Heart right ventricle (tissue), 16 donors: ENCODE measurements around the gene GPAT2. TPM values are rescaled to one million over a fixed set of nuclear protein-coding genes. Genes with fewer than 3 reads are reported as not detected.
"Not testable (repeated sequence)": the region's sequence is repeated elsewhere in the genome, so short reads cannot be mapped to it uniquely, and the experiment has no call there.

ENCODE experiments used
- ATAC-seq, 8 donors: fragments of 200-7000 bp; cut with Tn5 transposase; one replicate each; pipeline ENCODE4 v1.9.1; 2020; ENCODE audit warnings: mild to moderate bottlenecking in 8 of 8, moderate library complexity in 8 of 8, moderate number of reproducible peaks in 1 of 8
- DNase-seq, 2 donors: peaks; one replicate each; pipeline ENCODE4 v3.0.0-alpha.2; 2020
- H3K27ac ChIP-seq, 10 donors: fragments of 200-600 bp; sonication (generic) in 2 of 10; one replicate each; pipeline versions ENCODE4 v1.5.0 to v1.8.0; 2020 to 2022; ENCODE audit warnings: mild to moderate bottlenecking in 3 of 10
- H3K27me3 ChIP-seq, 7 donors: fragments of 200-600 bp; one replicate each; pipeline ENCODE4 v1.8.0; 2021 to 2022; ENCODE audit warnings: mild to moderate bottlenecking in 2 of 7
- H3K36me3 ChIP-seq, 9 donors: fragments of 200-600 bp; sonication (generic) in 1 of 9; one replicate each; pipeline versions ENCODE4 v1.5.0 to v1.8.0; 2020 to 2022; ENCODE audit warnings: mild to moderate bottlenecking in 2 of 9
- H3K4me1 ChIP-seq, 9 donors: fragments of 200-600 bp; sonication (generic) in 1 of 9; one replicate each; pipeline versions ENCODE4 v1.5.0 to v1.8.0; 2020 to 2022; ENCODE audit warnings: mild to moderate bottlenecking in 4 of 9
- H3K4me3 ChIP-seq, 10 donors: fragments of 200-600 bp; sonication (generic) in 2 of 10; one replicate each; pipeline versions ENCODE4 v1.5.0 to v1.8.0; 2020 to 2022; ENCODE audit warnings: mild to moderate bottlenecking in 7 of 10, moderate library complexity in 2 of 10
- H3K9me3 ChIP-seq, 11 donors: fragments of 200-600 bp in 10 of 11; sonication (generic) in 2 of 11; one replicate each; pipeline versions ENCODE4 v1.5.0 to v1.8.0; 2013 to 2022; ENCODE audit warnings: mild to moderate bottlenecking in 2 of 11, control low read depth in 1 of 11, moderate library complexity in 1 of 11
- WGBS, 2 donors: extraction: QIAGEN DNeasy Blood & Tissue Kit; methylation state at CpG; one replicate each; pipeline ENCODE4 v1.1.7; 2013; ENCODE audit warnings: inconsistent platforms in 1 of 2; 5-methylcytosine and 5-hydroxymethylcytosine counted together
- intact Hi-C, 10 donors: fragments of 100-400 bp; cut with DNase I; formaldehyde crosslinking; loops; one replicate each; pipeline versions ENCODE4 v1.11.1 to v1.14.2; 2022
- polyA plus RNA-seq, 2 donors: library from polyadenylated mRNA; stranded (reverse); fragments of 200-250 nt; gene quantifications; one replicate each; pipeline ENCODE4 v1.2.3, GENCODE V29; 2013
- total RNA-seq, 10 donors: library from RNA; stranded (reverse); fragmentation: NEBNext Ultra II Directional in 3 of 10; extraction: Animal tissue kit (Norgen Biotek cat#: 25700) in 3 of 10; gene quantifications; one replicate each; pipeline versions ENCODE4 v1.2.1 to v1.2.4, GENCODE V29; 2021 to 2023
- TF ChIP-seq, protein P1 (sequence below), 9 donors: fragments of 200-600 bp; sonication (generic) in 2 of 9; IDR thresholded peaks; one replicate each; pipeline versions ENCODE4 v1.5.0 to v1.8.0; 2021 to 2022; ENCODE audit warnings: antibody characterized with exemption in 9 of 9, mild to moderate bottlenecking in 5 of 9, moderate library complexity in 1 of 9
- donor health status: Arrhythmogenic right ventricular cardiomyopathy.
- donor health status: ischemic (EF 13 %, LVEDD 7.1; RV severe dilation, severe dysfunction).
- donor health status: healthy with polysubstance abuse.
- donor health status: DM: no; HTN: yes; CAD: no.
- donor health status: DM: no; HTN: no; CAD: no.
- donor health status: ischemic (EF 25% LVEDD 6.9; RV normal size, moderate dysfunction).
- donor health status: ischemic (EF 25% LVEDD 5.7; RV mildly dilated, moderate dysfunction).
- donor health status: healthy.
- donor health status: DM: yes; HTN: yes; CAD: no.
- donor health status: Ischemic cardiomyopathy.
- donor health status: ischemic (EF 35%, LVEDD 5.7; RV mildly dilated, moderate dysfunction).
- donor health status: nonischemic (EF 11% LVEDD 7.7; RV severe dilation, severe dysfunction).
- donor health status: DM: yes; HTN: yes; CAD: no.
- donor health status: PGD.
- donor health status: ischemic (EF 29% LVEDD 5.4; RV normal size, mild dysfunction).
- donor health status: nonischemic (EF 23%, LVEDD 6.1; RV moderate dilation, normal function).

The GPAT2 gene
- total and polyA plus RNA-seq, 12 donors, result 1.7 to 21.6 (median 4.3) TPM

DNA sequence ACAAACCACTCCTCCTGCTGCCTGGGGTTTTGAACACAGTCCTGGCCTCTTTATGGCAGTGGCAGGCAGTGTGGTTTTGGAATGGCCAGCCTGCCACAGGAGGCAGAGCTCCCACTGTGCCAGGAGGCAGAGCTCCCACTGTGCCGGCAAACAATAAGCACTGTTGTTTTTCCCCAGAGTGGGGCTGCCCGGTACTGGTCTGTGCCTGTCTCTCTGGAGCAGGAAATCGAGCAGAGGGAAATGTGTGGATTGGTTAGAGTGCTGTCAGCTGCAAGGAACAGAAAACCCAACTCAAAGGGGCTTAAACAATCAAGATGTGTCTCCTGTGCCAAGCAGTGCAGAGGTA lies 15.2 kb upstream of the GPAT2 start:
- H3K27ac ChIP-seq, H3K36me3 ChIP-seq, intact Hi-C loops, H3K4me3 ChIP-seq, DNase-seq, H3K27me3 ChIP-seq, H3K4me1 ChIP-seq, H3K9me3 ChIP-seq: not testable (repeated sequence)
- peak in 7 of 8 donors; percentile 8 to 60 (median 41) for ATAC-seq
- WGBS, 2 donors, result no CpG with 5 or more reads among the region's 3 CpGs

DNA sequence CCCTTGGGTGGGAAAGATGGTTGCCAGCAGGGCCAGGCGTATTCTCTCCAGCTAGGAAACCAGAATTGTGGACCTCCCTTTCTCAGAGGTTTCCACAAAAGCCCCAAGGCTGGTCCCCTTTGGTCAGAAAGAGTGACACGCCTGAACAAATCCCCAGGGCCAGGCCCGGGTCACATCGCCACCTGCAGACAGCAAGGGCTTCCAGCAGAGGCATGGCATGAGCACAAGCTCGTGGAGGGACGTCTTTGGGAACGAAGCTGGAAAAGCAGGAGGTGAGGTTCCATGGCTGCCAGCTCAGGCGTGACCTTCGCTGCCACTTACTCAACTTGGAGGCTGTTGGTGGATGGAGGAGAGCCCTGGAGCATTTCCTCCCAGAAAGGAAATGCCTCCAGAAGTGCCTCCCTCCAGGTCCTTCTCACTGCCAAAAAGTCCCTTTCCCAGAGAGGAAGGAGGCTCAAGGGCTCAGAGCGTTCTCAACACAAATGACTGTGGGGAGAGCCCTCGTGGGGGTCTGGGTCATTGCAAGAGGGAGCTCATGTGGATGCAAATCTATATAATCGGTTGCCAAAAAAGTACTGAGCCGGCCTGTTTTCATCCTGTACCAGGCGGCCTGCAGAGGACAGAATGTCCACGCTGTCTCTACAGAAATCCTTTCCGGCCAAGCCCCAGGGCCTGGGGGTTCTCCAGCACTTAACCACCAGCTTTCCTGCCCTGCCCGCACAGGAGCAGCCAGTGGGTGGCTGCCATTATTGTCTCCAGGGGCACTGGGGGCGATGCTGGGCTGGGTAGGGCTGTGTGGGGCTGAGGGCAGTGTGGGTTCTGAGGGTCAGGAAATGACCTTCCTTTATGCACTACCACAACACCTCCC lies 14.6 kb upstream of the GPAT2 start:
- H3K9me3 ChIP-seq, intact Hi-C loops, H3K4me3 ChIP-seq, H3K27me3 ChIP-seq, H3K4me1 ChIP-seq, H3K36me3 ChIP-seq, DNase-seq, H3K27ac ChIP-seq: not testable (repeated sequence)
- 32 to 36% methylated on average over 8 to 10 of the region's 18 CpGs for WGBS, 2 donors
- peak; percentile 33 to 82 (median 68) for ATAC-seq

DNA sequence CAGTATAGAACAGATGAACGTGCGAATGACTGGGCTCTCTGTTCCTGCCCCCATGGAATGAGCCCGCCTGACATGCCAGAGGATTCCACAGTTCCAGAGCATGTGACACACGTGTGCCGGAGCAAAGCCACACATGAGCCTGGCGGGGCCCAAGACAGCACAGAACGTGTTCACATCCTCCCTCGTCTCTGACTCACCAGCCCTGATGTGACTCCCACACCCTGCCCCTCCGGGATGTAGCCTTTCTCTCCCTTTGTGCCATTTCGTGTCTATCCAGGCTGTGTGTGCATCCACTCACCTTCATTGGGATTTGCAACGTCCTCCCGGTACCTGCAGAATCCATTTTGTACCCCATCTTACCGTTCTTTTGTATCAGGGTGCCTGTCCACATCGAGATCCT lies 838 bp upstream of the GPAT2 start:
- H3K27me3 ChIP-seq, H3K27ac ChIP-seq, H3K36me3 ChIP-seq, DNase-seq, ATAC-seq, intact Hi-C loops, H3K4me1 ChIP-seq, H3K9me3 ChIP-seq, H3K4me3 ChIP-seq: not testable (repeated sequence)
- no CpG with 5 or more reads among the region's 14 CpGs for WGBS, 2 donors

DNA sequence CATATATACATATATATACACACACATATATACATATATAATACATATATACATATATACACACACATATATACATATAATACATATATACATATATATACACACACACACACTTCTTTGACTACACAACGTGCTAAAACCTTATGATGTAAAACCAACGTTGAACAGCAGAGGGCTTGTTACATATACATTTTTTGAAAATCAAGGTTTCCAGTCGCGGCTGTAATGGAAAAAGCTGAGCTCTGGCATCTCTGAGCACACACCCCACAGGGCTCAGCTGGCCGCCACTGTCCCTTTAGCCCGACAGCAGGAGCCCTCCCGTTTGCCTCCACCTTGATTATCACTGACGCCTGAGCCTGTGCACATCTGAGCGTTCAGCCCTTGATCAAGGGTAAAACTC lies 719 bp downstream of the GPAT2 start:
- no CpG with 5 or more reads among the region's 9 CpGs for WGBS, 2 donors
- H3K9me3 ChIP-seq, H3K4me1 ChIP-seq, H3K4me3 ChIP-seq, H3K36me3 ChIP-seq, DNase-seq, intact Hi-C loops, H3K27ac ChIP-seq, H3K27me3 ChIP-seq: not testable (repeated sequence)
- peak in 1 of 8 donors; percentile 29 for ATAC-seq

DNA sequence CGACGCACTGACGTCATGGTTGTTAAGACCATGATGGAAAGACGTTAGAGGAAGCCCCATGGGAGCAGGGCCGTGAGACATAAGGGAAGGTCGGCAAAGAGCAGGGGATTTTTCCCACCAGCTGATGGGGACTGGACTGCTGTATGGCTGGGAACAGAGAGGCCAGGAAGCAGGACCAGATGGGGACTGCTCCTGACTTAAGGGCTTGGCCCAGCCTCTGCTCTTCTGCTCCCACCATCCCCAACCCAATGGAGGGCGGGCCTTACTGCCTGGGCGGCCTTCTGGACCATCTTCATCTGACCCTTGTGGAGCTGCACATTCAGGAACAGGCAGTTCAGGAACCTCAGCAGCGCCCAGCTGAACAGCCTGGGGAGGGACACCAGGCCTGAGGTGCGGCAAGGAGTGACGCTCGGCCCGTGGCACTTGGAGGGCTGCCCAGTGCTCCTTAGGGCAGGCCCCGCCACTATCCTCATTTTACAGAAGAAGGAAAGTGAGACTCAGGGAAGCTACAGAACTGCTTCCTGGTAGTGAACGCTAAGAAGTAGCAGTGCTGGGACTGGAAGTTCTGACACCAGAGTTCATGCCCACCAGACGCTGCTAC lies 6.9 kb downstream of the GPAT2 start:
- H3K27ac ChIP-seq, H3K36me3 ChIP-seq, DNase-seq, H3K4me3 ChIP-seq, H3K4me1 ChIP-seq, H3K27me3 ChIP-seq, H3K9me3 ChIP-seq: not testable (repeated sequence)
- ATAC-seq, result peak in 7 of 8 donors; percentile 23 to 63 (median 50)
- intact Hi-C loops, result loop anchor here in 4 of 10 donors (10.0 kb wide), 2 partner anchors 87 to 147 kb away; partner anchors contain the start of gene ADRA2B (in 4 of the 4)
- WGBS, 2 donors, result no CpG with 5 or more reads among the region's 16 CpGs

DNA sequence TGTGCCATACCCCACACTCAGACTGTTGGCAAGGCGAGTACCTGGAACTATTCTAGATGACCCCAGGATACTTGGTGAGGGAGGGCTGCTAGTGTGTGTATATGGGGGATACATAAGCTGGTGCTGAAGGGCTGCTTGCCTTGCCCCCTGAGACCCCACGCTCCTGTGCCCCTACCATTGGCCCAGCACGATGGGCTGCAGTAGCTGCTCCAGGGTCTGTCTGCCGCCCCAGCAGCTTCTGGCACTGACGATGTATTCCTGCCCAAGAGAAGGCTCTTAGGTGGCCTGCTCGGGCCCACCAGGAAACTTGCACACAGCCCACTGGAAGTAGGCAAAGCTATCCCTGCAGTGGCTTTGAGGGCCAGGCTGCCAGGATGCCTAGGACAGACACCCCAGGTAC lies 9.0 kb downstream of the GPAT2 start:
- H3K36me3 ChIP-seq, ATAC-seq, H3K27ac ChIP-seq, H3K9me3 ChIP-seq, H3K27me3 ChIP-seq, DNase-seq, H3K4me3 ChIP-seq, H3K4me1 ChIP-seq: not testable (repeated sequence)
- WGBS, 2 donors, result 95 to 99% methylated on average over 6 of the region's 6 CpGs
- intact Hi-C loops, result loop anchor here in 4 of 10 donors (10.0 kb wide), 2 partner anchors 89 to 149 kb away; partner anchors contain the start of gene ADRA2B (in 4 of the 4)

DNA sequence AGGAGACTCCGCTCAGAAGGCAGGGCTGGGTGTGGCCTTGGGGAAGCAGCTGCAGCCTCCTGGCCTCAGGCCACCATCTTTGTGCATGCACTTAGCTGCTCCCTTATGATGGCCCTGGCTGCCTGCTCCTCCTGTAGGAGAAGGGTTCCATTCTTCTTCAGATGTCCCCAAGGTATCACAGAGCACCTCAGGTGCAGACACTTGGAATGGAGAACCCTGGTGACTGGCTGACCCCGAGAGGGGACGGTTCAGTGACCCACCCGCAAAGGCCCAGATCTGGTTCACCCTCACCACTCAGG lies 9.6 kb downstream of the GPAT2 start:
- peaks cover 0 to 7% (median 0%) of the 10 kb centered on the region in 9 donors for H3K4me1 ChIP-seq
- DNase-seq (no peak), ATAC-seq (no peak)
- 81 to 85% methylated on average over 4 of the region's 4 CpGs for WGBS, 2 donors
- H3K27me3 ChIP-seq, result no peaks in the 10 kb centered on the region
- H3K36me3 ChIP-seq, result peaks cover 0 to 6% (median 0%) of the 10 kb centered on the region in 9 donors
- intact Hi-C loops, result loop anchor here in 4 of 10 donors (10.0 kb wide), 2 partner anchors 90 to 150 kb away; partner anchors contain the start of gene ADRA2B (in 4 of the 4)
- TF ChIP-seq, protein P1, sequence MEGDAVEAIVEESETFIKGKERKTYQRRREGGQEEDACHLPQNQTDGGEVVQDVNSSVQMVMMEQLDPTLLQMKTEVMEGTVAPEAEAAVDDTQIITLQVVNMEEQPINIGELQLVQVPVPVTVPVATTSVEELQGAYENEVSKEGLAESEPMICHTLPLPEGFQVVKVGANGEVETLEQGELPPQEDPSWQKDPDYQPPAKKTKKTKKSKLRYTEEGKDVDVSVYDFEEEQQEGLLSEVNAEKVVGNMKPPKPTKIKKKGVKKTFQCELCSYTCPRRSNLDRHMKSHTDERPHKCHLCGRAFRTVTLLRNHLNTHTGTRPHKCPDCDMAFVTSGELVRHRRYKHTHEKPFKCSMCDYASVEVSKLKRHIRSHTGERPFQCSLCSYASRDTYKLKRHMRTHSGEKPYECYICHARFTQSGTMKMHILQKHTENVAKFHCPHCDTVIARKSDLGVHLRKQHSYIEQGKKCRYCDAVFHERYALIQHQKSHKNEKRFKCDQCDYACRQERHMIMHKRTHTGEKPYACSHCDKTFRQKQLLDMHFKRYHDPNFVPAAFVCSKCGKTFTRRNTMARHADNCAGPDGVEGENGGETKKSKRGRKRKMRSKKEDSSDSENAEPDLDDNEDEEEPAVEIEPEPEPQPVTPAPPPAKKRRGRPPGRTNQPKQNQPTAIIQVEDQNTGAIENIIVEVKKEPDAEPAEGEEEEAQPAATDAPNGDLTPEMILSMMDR (IDR thresholded peaks at IDR 0.05), result no peak
- H3K9me3 ChIP-seq, result no peaks in the 10 kb centered on the region
- no peak overlapping the region for H3K27ac ChIP-seq
- H3K4me3 ChIP-seq, result no peak overlapping the region
